Memory B cell (primary cell): ENCODE measurements around the gene KLRC3.
A peak's percentile ranks its signal among the peaks of the same experiment; 100 is the strongest.
"Not testable (repeated sequence)": the region's sequence is repeated elsewhere in the genome, so short reads cannot be mapped to it uniquely, and the experiment has no call there.

Source experiments
- ATAC-seq: fragments of 150-1000 bp; cut with Tn5 transposase; 2 replicates; pipeline ENCODE4 v1.10.0; 2021; ENCODE audit warnings: low read depth, mild to moderate bottlenecking, moderate library complexity
- DNase-seq, 2 donors: peaks; one replicate each; pipeline ENCODE4 v3.0.0; 2022; ENCODE audit warnings: low spot score in 2 of 2
- H3K27ac Mint-ChIP-seq: one replicate; pipeline ENCODE4 v1.8.0; 2022; ENCODE audit warnings: mild to moderate bottlenecking, moderate library complexity, mixed read lengths
- H3K27me3 Mint-ChIP-seq: one replicate; pipeline ENCODE4 v1.8.0; 2022; ENCODE audit warnings: mixed read lengths
- H3K36me3 Mint-ChIP-seq: one replicate; pipeline ENCODE4 v1.8.0; 2022; ENCODE audit warnings: mild to moderate bottlenecking, mixed read lengths
- H3K4me1 Mint-ChIP-seq: one replicate; pipeline ENCODE4 v1.8.0; 2022; ENCODE audit warnings: mixed read lengths
- H3K4me3 Mint-ChIP-seq: one replicate; pipeline ENCODE4 v1.8.0; 2022; ENCODE audit warnings: mild to moderate bottlenecking, moderate library complexity, mixed read lengths
- H3K9me3 Mint-ChIP-seq: one replicate; pipeline ENCODE4 v1.8.0; 2022; ENCODE audit warnings: mixed read lengths

The KLRC3 gene

DNA sequence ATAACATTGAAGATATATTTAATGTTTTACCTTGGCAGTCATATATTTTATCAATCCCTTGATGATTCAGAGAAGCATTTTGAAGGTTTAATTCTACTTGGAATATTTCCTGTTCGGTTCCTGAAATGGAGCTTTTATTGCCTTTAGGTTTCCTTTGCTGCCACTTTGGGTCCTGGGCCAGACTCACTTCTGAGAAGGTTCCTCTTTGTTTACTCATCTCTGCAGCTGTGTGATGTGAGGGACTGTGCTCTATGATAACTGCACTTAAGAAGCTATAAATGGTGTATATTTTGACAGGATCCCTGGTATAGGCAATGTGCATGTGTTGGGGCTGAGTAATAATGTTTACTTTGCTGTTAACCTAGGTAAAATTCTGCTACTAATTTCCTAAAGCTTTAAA lies at the start of gene KLRC3:
TSS of gene KLRC3 (minus strand) at position 262 of the 400 bp plus-strand sequence. CDS start at position 217, 45 bp downstream.
- H3K27ac Mint-ChIP-seq, H3K4me1 Mint-ChIP-seq, H3K4me3 Mint-ChIP-seq, H3K36me3 Mint-ChIP-seq, H3K9me3 Mint-ChIP-seq, H3K27me3 Mint-ChIP-seq, DNase-seq, ATAC-seq: not testable (repeated sequence)

DNA sequence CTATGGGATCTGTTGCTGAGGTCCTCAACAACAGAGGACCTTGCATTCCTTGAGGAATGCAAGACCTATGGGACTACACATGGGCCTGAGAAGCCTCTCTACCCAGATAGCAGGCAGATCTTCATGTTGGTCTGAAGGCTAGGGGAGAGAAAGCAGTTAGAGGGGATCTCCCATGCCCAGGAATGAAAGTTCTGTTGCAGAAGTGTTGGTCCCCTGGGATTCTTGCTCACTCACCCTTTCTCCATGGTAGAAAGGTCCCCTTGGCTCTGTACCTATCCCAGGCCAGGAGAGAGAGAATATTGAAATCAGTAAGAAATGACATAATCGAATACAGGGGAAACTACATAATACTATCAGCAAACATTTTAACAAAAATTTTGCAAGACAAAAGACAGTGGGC lies 49.3 kb upstream of the KLRC3 start:
- DNase-seq, result no peak
- H3K4me1 Mint-ChIP-seq, result no peaks in the 10 kb centered on the region
- peaks cover 3% of the 10 kb centered on the region for H3K9me3 Mint-ChIP-seq
- H3K4me3 Mint-ChIP-seq, result no peak overlapping the region
- H3K27ac Mint-ChIP-seq, result no peak overlapping the region
- peaks cover 1% of the 10 kb centered on the region for H3K36me3 Mint-ChIP-seq
- ATAC-seq, result no peak
- peaks cover 6% of the 10 kb centered on the region for H3K27me3 Mint-ChIP-seq

DNA sequence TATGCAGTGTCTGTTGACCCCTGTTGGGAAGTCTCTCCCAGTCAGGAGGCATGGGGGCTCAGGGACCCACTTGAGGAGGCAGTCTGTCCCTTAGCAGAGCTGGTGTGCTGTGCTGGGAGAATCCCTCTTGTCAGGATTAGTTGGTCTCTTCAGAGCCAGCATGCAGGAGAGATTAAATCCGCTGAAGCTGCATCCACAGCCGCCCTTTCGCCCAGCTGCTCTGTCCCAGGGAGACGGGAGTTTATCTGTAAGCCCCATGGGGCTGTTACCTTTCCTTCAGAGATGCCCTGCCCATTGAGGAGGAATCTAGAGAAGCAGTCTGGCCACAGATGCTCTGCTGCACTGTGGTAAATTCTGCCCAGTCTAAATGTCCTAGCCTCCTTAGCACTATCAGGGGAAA lies 45.9 kb upstream of the KLRC3 start:
- Mint-ChIP-seq H3K9me3 (peaks cover 2% of the 10 kb centered on the region), H3K36me3 (no peaks in the 10 kb centered on the region), H3K4me3 (no peak overlapping the region)

DNA sequence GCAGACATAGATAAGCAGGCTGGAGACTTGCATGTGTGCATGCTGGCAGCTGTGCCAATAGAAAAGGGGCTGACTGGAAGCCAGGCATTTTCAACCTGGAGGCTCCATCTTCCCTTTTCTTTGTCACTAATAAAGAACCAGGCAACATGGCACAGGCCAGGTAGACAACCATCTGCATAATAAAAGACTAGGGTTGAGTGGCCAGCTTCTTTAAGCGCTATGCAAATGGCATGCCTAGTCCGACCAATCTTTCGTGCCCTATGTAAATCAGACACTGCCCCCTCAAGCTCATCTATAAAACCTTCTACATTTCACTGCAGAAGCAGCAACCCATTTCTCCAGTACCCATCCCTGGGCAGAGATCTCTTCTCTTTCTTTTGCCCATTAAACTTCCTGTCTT lies 37.4 kb upstream of the KLRC3 start:
- no peaks in the 10 kb centered on the region for H3K4me1 Mint-ChIP-seq
- ATAC-seq (no peak), DNase-seq (no peak)
- peaks cover 30% of the 10 kb centered on the region for H3K9me3 Mint-ChIP-seq
- H3K27me3 Mint-ChIP-seq, result peaks cover 1% of the 10 kb centered on the region
- no peak overlapping the region for H3K27ac Mint-ChIP-seq
- peaks cover 2% of the 10 kb centered on the region for H3K36me3 Mint-ChIP-seq
- H3K4me3 Mint-ChIP-seq, result no peak overlapping the region

More for the DNA sequence above, 45.9 kb upstream of the KLRC3 start:
- Mint-ChIP-seq H3K27ac (no peak overlapping the region), H3K4me1 (no peaks in the 10 kb centered on the region), H3K27me3 (peaks cover 11% of the 10 kb centered on the region)
- DNase-seq, result no peak
- no peak for ATAC-seq

DNA sequence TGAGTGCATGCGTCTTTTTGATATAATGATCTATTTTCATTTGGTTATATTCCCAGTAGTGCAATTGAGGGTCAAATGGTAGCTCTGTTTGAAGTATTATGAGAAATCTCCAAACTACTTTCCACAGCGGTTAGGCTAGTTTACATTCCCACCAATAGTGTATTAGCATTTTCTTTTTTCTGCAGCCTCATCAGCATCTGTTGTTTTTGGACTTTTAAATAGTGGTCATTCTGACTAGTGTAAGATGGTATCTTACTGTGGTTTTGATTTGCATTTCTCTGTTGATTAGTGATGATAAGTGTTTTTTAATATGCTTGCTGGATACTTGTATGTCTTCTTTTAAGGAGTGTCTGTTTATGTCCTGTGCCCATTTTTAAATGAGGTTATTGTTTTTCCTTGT lies 36.5 kb upstream of the KLRC3 start:
- Mint-ChIP-seq H3K27ac (no peak overlapping the region), H3K9me3 (peaks cover 29% of the 10 kb centered on the region), H3K36me3 (peaks cover 2% of the 10 kb centered on the region), H3K4me3 (no peak overlapping the region), H3K4me1 (no peaks in the 10 kb centered on the region), H3K27me3 (peaks cover 1% of the 10 kb centered on the region)
- no peak for ATAC-seq
- no peak for DNase-seq

DNA sequence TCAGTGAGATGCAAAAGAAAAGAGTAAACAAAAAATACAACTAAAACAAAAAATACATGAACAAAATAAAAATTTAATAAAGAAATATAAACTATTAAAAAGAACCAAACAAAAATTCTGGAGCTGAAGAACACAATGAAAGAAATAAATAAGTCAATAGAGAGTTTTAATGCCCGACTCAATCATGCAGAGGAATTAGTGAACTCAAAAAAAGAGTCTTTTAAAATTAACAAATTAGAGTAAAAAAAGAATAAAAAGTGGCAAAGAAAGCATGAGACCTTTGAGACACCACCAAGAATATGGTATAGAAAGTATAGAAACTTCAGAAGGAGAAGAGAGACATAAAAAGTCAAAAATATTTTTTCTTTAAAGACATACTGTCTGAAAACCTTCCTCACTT lies 35.4 kb upstream of the KLRC3 start:
- H3K27ac Mint-ChIP-seq, result no peak overlapping the region
- no peak overlapping the region for H3K4me3 Mint-ChIP-seq
- peaks cover 28% of the 10 kb centered on the region for H3K9me3 Mint-ChIP-seq
- H3K36me3 Mint-ChIP-seq, result peaks cover 2% of the 10 kb centered on the region
- ATAC-seq, result no peak
- no peaks in the 10 kb centered on the region for H3K4me1 Mint-ChIP-seq
- no peak for DNase-seq
- no peaks in the 10 kb centered on the region for H3K27me3 Mint-ChIP-seq

DNA sequence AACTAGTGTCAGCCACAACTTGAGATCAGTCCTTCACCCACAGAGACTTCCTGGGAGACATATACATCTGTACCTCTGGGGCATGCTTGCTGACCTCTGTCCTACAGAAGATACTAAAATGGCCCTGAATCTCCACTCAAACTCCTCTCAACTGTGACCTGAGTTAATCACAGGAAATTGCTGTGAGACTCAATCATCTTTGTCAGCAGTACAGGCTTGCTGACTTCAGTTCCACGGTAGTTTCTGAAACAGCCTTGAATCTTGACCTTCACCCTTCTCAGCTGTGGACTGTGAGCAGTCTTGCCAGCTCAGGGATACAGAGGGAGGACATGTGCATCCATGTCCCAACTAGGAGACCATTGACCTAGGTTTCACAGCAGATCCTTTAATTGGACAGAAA lies 34.1 kb upstream of the KLRC3 start:
- DNase-seq, result no peak
- Mint-ChIP-seq H3K4me1 (no peaks in the 10 kb centered on the region), H3K4me3 (no peak overlapping the region), H3K9me3 (peaks cover 23% of the 10 kb centered on the region), H3K27me3 (no peaks in the 10 kb centered on the region), H3K36me3 (peaks cover 2% of the 10 kb centered on the region), H3K27ac (no peak overlapping the region)
- no peak for ATAC-seq

DNA sequence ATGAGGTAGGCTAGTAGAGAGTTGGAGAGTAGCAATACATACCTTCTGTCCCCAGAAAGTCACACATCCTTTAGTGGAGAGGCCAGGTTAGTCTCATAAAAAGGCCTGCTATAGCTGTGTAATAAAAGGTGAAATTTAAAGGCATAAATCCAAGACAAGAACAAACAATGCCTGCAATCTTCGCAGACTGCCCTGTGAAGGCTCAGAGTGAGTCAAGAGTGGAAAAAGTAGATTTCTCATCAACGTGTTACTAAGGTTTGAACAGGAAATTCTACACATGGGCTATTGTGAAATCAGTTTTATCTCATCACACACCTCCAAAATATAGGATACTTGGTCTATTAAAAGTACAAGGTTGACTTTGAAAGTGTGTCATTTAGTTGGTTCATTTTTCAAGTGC lies 32.8 kb upstream of the KLRC3 start, which contains the start of gene KLRC1:
TSS of gene KLRC1 (minus strand) at position 222 of the 400 bp plus-strand sequence. CDS start 2,221 bp downstream, outside the sequence.
- no peak within 1 kb of the TSS for H3K4me3 Mint-ChIP-seq
- peaks cover 2% of the 10 kb centered on the region for H3K36me3 Mint-ChIP-seq
- H3K27ac Mint-ChIP-seq, result no peak within 1 kb of the TSS
- H3K4me1 Mint-ChIP-seq, result no peaks in the 10 kb centered on the region
- no peaks in the 10 kb centered on the region for H3K27me3 Mint-ChIP-seq
- DNase-seq (no peak), ATAC-seq (no peak)
- H3K9me3 Mint-ChIP-seq, result peaks cover 17% of the 10 kb centered on the region

DNA sequence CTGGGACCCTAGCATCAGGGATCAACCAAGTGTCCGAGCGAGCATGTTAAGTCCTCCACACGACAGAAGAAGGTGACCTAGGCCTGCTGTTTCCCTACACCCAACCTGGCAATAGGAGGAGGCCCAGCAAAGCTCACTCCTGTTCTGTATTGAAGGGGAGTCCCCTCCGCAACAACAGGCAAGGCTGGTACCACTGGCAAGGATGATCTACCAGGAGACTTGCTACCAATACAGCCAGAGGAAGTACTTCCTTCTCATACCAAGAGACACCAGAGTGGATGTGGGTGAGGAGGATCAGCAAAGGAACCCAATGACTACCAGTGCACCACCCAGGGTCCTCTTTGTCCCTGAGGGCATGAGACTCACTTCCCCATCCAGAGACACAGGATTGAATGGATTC lies 27.8 kb upstream of the KLRC3 start:
- ATAC-seq (no peak), DNase-seq (no peak)
- Mint-ChIP-seq H3K4me1 (no peaks in the 10 kb centered on the region), H3K9me3 (no peaks in the 10 kb centered on the region), H3K27ac (no peak overlapping the region), H3K4me3 (no peak overlapping the region), H3K27me3 (no peaks in the 10 kb centered on the region), H3K36me3 (no peaks in the 10 kb centered on the region)

DNA sequence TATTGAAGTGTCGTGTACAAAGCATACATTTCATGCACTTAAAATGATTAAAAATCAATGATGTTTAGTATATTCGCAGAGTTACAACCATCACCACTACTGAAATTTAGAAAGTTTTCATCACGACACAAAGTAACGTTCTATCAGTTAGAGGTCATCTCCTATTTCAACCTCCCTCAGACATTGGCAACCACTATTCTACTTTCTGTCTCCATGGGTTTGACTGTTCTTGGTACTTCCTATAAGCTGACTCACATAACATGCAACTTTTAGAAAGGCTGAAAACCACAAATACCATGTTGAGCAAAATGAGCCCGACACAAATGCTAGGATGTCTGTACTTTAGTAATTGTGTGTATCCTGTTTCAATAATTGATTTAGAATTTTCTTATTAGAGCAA lies 25.7 kb upstream of the KLRC3 start:
- not testable (repeated sequence) for H3K27me3 Mint-ChIP-seq, H3K4me1 Mint-ChIP-seq, DNase-seq, H3K4me3 Mint-ChIP-seq, ATAC-seq, H3K27ac Mint-ChIP-seq, H3K36me3 Mint-ChIP-seq, H3K9me3 Mint-ChIP-seq

DNA sequence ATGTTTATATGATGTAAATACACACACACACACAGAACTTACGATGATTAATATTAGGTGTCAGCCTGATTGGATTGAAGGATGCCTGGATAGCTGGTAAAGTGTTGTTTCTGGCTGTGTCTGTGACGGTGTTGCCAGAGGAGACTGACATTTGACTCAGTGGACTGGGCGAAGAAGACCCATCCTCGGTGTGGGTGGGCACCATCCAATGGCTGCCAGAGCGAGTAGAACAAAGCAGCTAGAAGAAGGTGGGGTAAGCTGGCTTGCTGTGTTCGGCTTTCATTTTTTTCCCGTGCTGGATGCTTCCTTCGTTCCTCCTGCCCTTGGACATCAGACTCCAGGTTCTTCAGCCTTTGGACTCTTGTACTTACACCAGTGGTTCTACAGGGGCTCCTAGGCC lies 20.7 kb upstream of the KLRC3 start:
- not testable (repeated sequence) for H3K4me1 Mint-ChIP-seq, H3K4me3 Mint-ChIP-seq, H3K36me3 Mint-ChIP-seq, ATAC-seq, H3K27ac Mint-ChIP-seq, DNase-seq, H3K9me3 Mint-ChIP-seq, H3K27me3 Mint-ChIP-seq

DNA sequence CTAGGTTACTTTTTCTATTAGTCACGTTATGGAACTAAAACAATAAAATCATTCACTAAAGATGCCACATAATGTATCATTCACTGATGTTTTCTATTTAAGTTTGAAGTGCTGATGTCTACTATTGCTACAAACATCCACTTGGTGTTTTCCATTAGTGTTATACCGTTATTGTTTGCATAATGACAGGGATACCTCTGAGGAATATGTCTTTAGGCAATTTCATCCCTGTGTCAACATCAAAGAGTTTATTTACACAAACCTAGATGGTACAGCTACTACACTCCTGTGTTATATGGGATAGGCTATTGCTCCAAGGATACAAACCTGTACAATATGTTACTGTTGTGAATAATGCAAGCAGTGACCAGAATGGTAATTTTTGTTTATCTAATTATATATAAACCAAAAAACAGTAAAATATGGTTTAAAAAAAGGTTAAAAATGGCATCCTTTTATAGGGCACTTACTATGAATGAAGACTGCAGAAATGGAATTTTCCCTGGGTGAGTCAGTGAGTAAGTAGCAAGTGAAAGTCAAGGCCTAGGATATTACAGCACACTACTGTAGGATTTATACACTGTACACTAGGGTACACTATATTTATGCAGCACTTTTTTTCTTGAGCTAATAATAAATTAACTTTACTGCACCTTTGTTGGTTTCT lies 19.3 kb upstream of the KLRC3 start:
- not testable (repeated sequence) for H3K4me1 Mint-ChIP-seq, H3K4me3 Mint-ChIP-seq, H3K27ac Mint-ChIP-seq, H3K36me3 Mint-ChIP-seq, H3K9me3 Mint-ChIP-seq, DNase-seq, ATAC-seq, H3K27me3 Mint-ChIP-seq

DNA sequence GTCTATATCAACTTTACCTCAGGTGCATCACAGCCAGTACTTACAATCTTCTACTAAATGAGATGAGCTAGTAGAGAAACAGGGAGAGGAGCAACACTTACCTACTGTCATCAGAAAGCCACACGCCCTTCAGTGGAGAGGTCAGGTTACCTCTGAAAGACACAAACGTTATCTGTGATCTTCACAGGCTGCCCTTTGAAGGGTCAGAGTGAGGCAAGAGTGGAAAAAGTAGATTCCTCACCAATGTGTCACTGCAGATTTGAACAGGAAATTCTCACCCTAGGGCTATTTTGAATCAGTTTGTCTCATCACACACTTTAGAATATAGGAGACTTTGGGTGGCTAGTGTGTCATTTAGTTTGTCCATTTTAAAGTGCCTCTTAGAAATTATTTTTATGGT lies 17.2 kb upstream of the KLRC3 start:
- not testable (repeated sequence) for H3K4me3 Mint-ChIP-seq, H3K4me1 Mint-ChIP-seq, DNase-seq, H3K9me3 Mint-ChIP-seq, H3K27ac Mint-ChIP-seq, H3K27me3 Mint-ChIP-seq, H3K36me3 Mint-ChIP-seq, ATAC-seq

DNA sequence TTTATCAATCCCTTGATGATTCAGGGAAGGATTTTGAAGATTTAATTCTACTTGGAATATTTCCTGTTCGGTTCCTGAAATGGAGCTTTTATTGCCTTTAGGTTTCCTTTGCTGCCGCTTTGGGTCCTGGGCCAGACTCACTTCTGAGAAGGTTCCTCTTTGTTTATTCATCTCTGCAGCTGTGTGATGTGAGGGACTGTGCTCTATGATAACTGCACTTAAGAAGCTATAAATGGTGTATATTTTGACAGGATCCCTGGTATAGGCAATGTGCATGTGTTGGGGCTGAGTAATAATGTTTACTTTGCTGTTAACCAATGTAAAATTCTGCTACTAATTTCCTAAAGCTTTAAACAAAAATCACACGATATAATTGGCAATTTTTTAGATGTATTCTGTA lies 15.4 kb upstream of the KLRC3 start, which contains the start of gene KLRC2:
TSS of gene KLRC2 (minus strand) at position 195 of the 400 bp plus-strand sequence. CDS start at position 171, 24 bp downstream.
- ATAC-seq, result peak; percentile 39
- H3K4me3 Mint-ChIP-seq, H3K4me1 Mint-ChIP-seq, H3K9me3 Mint-ChIP-seq, H3K36me3 Mint-ChIP-seq, H3K27ac Mint-ChIP-seq, DNase-seq, H3K27me3 Mint-ChIP-seq: not testable (repeated sequence)

DNA sequence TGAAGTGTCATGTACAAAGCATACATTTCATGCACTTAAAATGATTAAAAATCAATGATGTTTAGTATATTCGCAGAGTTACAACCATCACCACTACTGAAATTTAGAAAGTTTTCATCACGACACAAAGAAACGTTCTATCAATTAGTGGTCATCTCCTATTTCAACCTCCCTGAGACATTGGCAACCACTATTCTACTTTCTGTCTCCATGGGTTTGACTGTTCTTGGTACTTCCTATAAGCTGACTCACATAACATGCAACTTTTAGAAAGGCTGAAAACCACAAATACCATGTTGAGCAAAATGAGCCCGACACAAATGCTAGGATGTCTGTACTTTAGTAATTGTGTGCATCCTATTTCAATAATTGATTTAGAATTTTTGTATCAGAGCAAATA lies 10.2 kb upstream of the KLRC3 start:
- not testable (repeated sequence) for H3K9me3 Mint-ChIP-seq, H3K27me3 Mint-ChIP-seq, H3K36me3 Mint-ChIP-seq, H3K4me1 Mint-ChIP-seq, DNase-seq, ATAC-seq, H3K27ac Mint-ChIP-seq, H3K4me3 Mint-ChIP-seq
